ENCODE measurements around the gene GRAMD2B. TPM values are rescaled to one million over a fixed set of nuclear protein-coding genes. Genes with fewer than 3 reads are reported as not detected.

GRAMD2B gene
- total RNA-seq, 4 donors from 2014 or later = 43.9 to 85.0 (median 52.3) TPM

DNA sequence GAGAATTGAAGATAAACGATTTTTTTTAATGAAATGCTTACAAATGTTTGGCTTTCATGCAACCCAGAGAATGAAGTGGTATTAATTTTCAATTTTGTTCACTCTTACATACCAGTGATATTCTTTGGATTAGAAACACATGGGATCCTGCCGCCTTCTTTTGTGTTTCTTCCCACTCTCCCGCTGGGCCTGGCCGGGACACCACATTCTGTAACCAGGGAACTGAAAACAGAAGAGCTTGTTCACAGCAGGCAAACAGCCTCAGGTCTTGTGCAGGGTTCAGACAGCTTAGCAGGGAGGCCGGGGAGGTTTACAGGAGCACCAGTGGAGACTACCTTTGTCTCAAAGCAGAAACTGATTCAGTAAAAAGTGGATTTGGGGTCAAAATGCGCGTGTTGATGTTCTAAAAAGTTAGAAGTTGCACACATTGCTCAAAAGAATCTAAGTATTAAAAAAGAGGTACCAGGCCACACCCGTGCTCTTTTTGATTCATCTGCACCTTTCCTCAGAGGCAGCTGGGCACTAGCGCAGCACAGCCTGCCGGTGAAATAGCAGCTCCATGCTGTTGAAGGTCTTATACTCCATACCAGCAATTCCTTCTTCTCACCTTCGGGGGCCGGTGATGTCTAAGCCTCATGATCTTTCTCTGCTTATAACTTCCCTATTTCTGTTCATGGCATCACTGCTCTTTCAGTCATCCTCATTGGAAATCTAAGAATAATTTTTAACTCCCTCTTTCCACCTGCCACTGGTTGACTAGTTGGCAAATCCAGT lies 67.1 kb downstream of the GRAMD2B start:
- peak overlapping the region; percentile 71 for H3K27ac ChIP-seq
- peak in 1 of 2 donors; percentile 85 for DNase-seq (ENCODE audit: low spot score in 2 of 2)
- no peak overlapping the region for H3K4me3 ChIP-seq
- peaks cover 58% of the 10 kb centered on the region for H3K36me3 ChIP-seq
- 35% methylated on average over 12 of the region's 12 CpGs for WGBS
- H3K4me1 ChIP-seq = peaks cover 27% of the 10 kb centered on the region
- H3K9me3 ChIP-seq = no peaks in the 10 kb centered on the region
- H3K27me3 ChIP-seq = no peaks in the 10 kb centered on the region
- TF ChIP-seq, protein P1, sequence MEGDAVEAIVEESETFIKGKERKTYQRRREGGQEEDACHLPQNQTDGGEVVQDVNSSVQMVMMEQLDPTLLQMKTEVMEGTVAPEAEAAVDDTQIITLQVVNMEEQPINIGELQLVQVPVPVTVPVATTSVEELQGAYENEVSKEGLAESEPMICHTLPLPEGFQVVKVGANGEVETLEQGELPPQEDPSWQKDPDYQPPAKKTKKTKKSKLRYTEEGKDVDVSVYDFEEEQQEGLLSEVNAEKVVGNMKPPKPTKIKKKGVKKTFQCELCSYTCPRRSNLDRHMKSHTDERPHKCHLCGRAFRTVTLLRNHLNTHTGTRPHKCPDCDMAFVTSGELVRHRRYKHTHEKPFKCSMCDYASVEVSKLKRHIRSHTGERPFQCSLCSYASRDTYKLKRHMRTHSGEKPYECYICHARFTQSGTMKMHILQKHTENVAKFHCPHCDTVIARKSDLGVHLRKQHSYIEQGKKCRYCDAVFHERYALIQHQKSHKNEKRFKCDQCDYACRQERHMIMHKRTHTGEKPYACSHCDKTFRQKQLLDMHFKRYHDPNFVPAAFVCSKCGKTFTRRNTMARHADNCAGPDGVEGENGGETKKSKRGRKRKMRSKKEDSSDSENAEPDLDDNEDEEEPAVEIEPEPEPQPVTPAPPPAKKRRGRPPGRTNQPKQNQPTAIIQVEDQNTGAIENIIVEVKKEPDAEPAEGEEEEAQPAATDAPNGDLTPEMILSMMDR (IDR thresholded peaks at IDR 0.05) = no peak
- TF ChIP-seq EP300 (IDR thresholded peaks at IDR 0.05) = no peak

DNA sequence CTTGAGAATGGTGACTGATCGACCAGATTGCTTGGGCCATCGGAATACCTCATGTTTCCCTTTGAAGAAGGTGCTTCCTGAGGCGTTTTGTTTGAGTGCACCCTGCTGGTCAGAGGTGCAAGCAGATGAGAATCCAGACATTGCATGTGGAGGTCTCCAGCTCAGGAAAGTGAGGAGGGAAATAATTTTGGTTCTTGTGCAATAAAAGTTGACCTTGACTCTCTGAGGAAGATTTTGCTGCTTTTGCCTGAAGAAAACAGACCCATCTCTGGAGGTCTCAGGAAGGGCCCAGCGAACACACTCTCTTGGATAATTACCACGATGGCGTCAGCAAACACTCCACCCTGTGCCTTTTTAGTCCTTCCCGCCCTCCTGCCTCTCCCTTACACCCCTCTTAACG lies 69.7 kb downstream of the GRAMD2B start:
- Histone ChIP-seq H3K4me1 (peaks cover 27% of the 10 kb centered on the region), H3K4me3 (no peak overlapping the region), H3K9me3 (no peaks in the 10 kb centered on the region), H3K27ac (no peak overlapping the region), H3K27me3 (no peaks in the 10 kb centered on the region), H3K36me3 (peaks cover 33% of the 10 kb centered on the region)
- no peak for TF ChIP-seq EP300 (IDR thresholded peaks at IDR 0.05)
- TF ChIP-seq POLR2A (IDR thresholded peaks at IDR 0.05) = no peak
- TF ChIP-seq, protein P1 (IDR thresholded peaks at IDR 0.05) = no peak
- no peak for TF ChIP-seq POLR2AphosphoS5 (IDR thresholded peaks at IDR 0.05)
- no peak for DNase-seq (ENCODE audit: low spot score in 2 of 2)
- 82% methylated on average over 8 of the region's 8 CpGs for WGBS

GRCh38 chr5:126494393-126494792 lies 71.2 kb downstream of the GRAMD2B start:
- Histone ChIP-seq H3K4me1 (peaks cover 19% of the 10 kb centered on the region), H3K4me3 (no peak overlapping the region), H3K9me3 (no peaks in the 10 kb centered on the region), H3K36me3 (peaks cover 23% of the 10 kb centered on the region), H3K27ac (no peak overlapping the region), H3K27me3 (no peaks in the 10 kb centered on the region)
- no peak for DNase-seq (ENCODE audit: low spot score in 2 of 2)
- TF ChIP-seq POLR2AphosphoS5 (IDR thresholded peaks at IDR 0.05) (no peak), POLR2A (IDR thresholded peaks at IDR 0.05) (no peak), EP300 (IDR thresholded peaks at IDR 0.05) (no peak)
- TF ChIP-seq, protein P1 (IDR thresholded peaks at IDR 0.05) = no peak
- WGBS = 94% methylated on average over 3 of the region's 3 CpGs

DNA sequence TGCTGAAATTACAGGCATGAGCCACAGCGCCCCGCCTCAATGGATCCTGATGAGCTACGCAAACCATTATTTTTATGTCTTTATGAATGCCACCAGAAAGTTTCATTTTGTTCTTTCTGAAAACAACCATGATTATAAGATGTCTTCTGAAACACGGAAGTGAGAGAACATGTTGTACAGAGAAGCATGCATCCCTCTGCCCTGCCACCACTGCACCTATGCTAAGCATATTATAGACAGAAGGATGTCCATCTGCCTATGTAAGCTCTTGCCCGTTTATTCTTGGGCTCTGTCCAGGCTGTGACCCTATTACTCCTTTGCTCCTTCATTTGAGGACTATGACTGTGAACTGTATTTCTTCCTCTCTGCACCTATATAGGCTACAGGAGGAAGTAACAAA lies 74.3 kb downstream of the GRAMD2B start:
- 92% methylated on average over 5 of the region's 5 CpGs for WGBS
- TF ChIP-seq, protein P1 (IDR thresholded peaks at IDR 0.05) = no peak
- TF ChIP-seq POLR2AphosphoS5 (IDR thresholded peaks at IDR 0.05) (no peak), POLR2A (IDR thresholded peaks at IDR 0.05) (no peak), EP300 (IDR thresholded peaks at IDR 0.05) (no peak)

GRCh38 chr5:126499278-126499677 lies 76.1 kb downstream of the GRAMD2B start:
- peaks cover 8% of the 10 kb centered on the region for H3K4me1 ChIP-seq
- H3K27me3 ChIP-seq = no peaks in the 10 kb centered on the region
- no peak overlapping the region for H3K27ac ChIP-seq
- H3K9me3 ChIP-seq = no peaks in the 10 kb centered on the region
- H3K36me3 ChIP-seq = peaks cover 4% of the 10 kb centered on the region
- H3K4me3 ChIP-seq = no peak overlapping the region
- no peak for DNase-seq (ENCODE audit: low spot score in 2 of 2)
- TF ChIP-seq EP300 (IDR thresholded peaks at IDR 0.05) (no peak), POLR2A (IDR thresholded peaks at IDR 0.05) (no peak), POLR2AphosphoS5 (IDR thresholded peaks at IDR 0.05) (no peak)
- TF ChIP-seq, protein P1 (IDR thresholded peaks at IDR 0.05) = no peak
- WGBS = 49% methylated on average over 2 of the region's 2 CpGs

More for the DNA sequence above, 74.3 kb downstream of the GRAMD2B start:
- Histone ChIP-seq H3K27me3 (no peaks in the 10 kb centered on the region), H3K9me3 (no peaks in the 10 kb centered on the region), H3K4me1 (no peaks in the 10 kb centered on the region), H3K27ac (no peak overlapping the region), H3K4me3 (no peak overlapping the region), H3K36me3 (peaks cover 5% of the 10 kb centered on the region)
- no peak for DNase-seq (ENCODE audit: low spot score in 2 of 2)

All from suprapubic skin (tissue), 4 donors.